GM19452 (cell line): Measurements from ENCODE around the gene HS3ST1.

ENCODE experiments used
- ATAC-seq: cut with Tn5 transposase; IDR thresholded peaks from one replicate; pipeline ENCODE4 v1.9.1; 2021; ENCODE audit not compliant: unreplicated experiment

The HS3ST1 gene

DNA sequence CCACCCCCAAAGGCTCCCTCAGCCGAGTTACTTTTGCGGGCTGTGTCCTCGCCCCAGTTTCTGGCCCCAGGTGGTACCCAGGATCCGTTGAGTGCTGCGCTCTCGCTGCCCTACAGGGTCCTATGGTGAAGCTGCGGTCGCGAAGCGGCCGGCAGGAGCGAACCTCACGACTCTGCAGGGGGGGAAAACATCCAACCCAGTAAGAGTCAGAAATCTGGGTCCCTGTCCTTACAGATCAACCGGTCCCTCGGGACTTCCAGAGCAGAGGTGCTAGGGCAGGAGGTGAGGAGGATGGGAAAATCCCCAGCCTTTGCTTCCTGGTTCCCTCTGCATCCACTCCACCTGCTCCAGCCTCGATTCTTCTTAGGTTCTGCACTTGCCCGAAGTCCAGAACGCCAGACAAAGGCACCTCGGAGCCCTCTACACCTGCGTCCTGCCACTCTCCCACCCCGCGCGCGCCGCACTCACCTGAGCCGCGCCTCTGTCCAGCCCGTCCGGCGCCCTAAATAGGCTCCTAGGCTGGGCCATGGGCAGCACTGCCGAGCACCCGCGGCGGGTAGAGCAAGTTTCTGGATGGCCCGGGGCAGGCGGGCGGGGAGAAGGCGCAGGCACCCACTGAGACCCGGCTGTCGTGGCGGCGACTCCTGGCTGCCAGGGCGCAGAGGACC, at the start of gene HS3ST1:
Gene HS3ST1 (minus strand): TSS at position 664 of the 668 bp plus-strand sequence. CDS start 28,889 bp downstream, outside the sequence.
- ATAC-seq: peak; percentile 36

DNA sequence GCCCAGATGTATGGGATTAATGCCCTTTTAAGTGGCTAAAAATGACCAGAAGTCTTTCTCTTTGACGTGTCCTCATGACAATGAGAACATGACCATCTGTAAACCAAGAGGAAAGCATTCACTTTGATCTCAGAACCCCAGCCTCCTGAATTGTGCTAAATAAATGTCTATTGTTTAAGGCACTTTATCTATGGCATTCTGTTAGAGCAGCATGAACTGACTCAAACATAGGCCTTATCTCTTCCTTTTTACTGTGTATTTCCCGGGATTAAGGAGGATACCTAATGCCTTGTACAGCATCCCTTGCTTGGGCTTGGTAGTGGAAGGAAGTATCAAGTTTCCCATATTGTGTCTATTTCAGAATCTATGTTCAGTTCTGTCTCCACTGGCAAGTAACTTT, 47.2 kb upstream of the HS3ST1 start:
- no peak for ATAC-seq

DNA sequence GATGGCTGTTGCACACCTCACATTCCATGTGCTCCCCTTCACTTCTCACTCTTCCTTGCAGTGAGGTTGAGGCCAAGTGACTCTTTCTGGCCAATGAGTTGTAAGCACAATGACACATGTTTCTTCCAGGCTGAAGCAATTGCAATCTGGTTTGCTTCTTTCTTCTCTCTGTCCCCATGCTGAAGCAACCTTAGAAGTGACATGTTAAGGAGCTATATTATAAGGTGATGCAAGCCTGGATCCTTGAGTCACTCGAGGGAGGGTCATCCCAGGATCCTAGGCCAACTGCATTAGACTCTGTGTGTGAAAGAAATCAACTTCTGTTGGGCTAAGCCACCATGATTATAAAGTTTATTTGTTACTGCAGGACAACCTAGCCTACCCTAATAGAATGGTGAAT, 45.5 kb upstream of the HS3ST1 start:
- ATAC-seq: no peak

DNA sequence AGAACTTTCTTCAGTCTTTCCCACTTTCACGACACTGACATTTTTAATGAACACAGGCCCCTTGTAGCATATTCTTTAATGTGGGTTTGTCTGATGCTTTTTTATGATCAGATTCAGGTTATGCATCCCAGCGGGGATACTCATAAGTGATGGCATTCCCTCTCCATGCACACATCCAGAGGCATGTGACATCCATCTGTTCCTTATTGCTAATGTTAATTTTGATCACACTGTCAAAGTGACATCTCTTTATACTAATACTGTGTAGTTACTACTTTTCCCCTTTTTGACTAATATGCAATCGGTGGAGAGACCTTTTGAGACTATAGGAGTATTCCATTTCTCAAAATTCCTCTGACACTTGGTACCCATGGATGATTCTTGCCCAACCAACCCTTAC, 43.8 kb upstream of the HS3ST1 start:
- ATAC-seq: no peak

DNA sequence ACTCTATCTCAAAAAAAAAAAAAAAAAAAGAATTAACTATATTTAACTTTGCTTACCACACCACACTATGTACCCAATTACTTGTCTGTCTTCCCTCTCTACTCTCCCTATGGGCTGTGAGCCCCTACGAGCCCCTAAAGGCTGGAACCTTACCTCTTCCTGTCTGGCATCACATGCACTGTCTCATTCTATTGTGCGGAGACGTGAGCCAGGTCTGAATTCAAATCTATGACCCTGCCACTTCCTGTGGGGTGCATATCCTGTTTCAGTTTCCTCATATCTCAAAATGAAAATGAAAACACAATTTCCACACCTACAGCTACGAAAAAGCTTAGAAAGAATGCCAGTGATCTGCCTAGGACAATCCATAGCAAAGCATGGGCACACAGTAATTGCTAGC, 42.9 kb upstream of the HS3ST1 start:
- peak; percentile 68 for ATAC-seq

DNA sequence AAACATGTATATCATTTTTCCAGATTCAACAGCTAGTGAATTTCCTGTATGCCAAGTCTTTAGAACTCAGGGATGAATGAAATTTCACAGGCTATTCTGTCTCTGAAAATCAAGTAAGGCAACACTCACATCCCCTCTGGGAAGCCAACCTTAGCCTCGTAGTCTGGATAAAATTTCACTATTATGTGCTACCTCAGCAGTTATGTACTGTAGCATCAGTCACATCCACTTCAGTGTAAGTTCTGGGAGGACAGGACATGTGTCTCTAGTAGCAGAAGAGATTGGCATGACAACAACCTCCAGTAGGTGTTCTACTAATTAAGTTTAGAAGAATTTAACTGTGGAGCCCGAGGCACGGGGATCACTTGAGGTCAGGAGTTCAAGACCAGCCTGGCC, 42.4 kb upstream of the HS3ST1 start:
- ATAC-seq: no peak

DNA sequence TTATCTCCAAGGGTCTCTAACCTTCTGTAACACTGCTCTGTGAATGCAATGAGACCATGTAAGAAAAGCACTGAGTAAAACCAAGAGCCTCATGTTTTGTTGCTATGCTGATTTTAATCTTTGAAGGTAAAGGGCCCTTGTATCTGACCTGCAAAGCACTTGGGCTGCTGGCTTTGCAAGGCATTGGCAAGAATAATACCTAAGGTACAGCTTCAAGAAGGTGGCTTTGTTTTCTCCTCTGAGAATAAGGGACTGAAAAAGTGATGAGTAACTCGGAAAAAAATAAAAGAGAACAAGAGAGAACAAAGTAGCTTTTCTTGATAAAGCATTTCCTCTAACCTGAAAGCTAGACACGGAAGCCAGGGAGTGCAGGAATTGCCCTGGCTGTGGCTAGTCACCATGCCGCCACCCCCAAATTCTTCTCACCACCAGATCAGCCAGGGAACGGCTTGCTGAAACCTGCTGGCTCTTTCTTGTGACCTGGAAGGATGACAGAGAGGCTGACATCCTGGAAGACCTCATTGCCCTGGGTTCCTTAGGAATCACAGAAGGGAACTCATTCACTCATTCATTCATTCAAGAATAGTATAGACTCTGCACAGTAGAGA, 41.8 kb upstream of the HS3ST1 start:
- peak; percentile 53 for ATAC-seq

DNA sequence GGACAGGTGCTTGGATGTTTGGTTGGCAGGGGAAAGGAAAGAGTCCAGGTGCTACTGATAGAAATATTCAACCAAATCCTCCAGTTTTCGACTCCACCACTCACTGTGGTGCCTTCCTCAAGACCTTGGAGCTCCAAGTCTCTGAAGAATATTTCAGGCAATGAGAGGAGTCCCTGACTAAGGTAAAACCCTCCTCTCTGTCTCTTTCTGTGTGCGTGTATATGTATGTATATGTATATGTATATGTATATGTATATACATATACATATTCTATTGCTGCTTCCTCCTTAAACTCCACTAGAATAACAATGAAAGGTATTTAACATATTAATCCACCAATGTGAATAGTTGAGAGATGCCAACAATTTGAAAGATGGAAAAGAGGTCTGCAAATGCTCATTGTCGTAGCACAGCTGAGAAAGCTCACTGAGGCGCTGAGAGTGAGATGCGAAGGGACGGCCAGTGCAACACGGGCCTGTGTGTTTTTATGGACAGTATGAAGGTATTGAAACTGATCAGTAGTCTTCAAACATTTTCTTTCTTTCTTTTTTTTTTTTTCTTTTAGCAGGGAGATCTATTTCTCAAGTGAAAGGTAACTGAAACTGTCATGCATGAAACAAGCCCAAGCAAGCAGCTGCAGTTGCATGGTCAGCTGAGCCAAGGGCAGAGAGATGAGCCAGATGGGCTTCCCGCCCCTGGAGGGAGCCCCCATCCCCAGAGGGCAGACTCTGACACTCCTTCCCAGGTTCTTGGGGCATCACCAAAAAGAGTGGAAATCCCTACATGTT, 41.1 kb upstream of the HS3ST1 start:
- peak; percentile 70 for ATAC-seq

DNA sequence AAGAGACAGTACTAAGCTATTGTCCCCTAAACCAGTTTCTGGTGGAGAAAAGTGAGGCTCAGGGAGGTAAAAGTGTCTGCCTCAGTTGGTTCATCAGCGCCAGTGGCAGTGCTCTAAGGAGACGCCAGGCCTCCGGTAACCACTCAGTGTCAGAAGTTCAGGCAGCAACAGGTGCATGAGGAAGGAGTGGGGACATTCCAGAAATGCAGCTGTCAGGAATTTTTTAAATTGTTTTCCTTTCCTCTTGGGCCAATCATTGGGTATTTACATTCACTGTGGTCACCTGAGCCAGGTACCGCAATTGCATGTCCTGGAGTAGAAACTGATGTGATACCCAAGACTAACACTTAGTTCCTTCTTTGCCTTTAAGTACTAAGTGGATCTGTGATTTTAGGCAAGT, 40.2 kb upstream of the HS3ST1 start:
- no peak for ATAC-seq

DNA sequence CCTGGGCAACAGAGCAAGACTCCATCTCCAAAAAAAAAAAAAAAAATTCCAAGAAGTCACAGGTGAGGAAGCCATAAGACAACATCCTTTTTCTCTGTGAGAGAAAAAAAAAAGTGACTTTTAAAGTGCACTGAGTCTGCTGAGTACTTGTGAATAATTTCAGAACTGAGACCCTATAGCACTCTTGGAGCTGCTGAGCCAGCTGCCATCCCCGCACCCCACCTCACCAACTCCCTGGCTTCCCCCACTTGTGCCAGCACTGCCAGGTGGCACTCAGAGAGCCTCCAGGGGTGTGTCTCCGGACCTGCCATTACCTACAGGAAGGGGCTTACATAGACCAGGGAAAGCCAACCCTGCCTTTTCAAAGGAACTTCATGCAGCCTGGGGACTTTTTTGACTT, 39.2 kb upstream of the HS3ST1 start:
- ATAC-seq: no peak

DNA sequence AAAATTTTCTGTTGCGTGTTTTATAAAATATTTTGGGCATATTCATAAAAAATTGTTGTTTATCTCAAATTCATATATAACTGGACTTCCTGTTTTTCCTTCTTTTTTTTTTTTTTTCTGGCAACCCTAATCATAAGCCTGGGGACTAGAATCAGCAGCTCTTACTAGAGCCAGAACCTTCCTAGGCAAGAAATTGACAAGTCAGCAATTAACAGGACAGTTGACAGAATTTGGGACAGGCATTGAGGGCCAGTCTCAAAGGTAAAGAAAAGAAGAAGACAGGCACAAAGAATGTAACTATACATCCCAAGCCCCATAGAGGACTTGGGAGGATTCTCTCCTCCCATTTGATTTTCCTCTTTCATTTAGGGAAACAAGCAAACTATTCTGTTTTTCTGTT, 35.0 kb upstream of the HS3ST1 start:
- no peak for ATAC-seq

DNA sequence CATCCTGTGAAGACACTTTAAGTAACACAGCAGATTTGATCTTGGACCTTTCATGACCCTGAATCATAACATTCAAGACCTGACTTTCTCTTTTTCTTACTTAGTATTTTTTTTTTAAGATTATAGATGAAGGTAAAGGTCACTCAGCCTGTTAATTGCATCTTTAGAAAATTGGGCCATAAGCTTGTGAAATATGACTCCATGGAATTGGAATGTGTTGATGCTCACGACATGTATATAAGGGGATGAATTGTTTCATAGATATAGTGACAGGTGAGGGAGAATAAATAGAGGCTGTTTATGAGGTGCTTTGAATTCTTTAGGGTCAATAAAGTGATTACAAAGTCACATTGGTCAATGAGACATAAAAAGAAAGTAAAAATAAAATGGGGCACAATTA, 27.7 kb upstream of the HS3ST1 start:
- no peak for ATAC-seq

DNA sequence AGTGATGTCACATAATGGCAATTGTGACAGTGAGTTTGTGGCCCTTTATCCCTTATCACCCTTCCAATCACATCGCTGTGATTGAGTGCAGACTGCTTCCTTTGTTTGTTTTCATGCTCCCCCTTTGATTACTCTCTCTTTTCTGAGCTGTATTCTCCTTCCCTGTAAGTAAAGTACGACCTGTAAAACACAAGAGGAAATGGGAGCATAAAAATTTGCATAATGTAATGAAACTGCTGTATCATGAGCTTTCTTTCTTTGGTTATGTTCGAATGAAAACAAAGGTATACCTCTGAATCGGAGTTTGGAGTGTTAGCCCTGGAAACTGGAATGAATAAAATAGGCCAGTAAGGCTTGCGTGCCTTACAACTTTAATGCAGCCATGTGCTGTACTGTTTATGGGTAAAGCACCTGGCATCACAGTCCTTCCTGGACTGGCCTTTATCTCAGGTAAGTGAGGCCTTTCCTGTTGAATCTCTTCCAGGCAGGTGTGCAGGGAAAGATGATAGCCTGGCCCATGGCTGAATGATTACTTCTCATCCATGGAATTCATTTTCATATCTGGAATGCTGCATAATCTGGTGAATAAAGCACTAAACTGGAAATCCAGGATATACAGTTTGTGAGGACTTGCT, 26.6 kb upstream of the HS3ST1 start:
- no peak for ATAC-seq

DNA sequence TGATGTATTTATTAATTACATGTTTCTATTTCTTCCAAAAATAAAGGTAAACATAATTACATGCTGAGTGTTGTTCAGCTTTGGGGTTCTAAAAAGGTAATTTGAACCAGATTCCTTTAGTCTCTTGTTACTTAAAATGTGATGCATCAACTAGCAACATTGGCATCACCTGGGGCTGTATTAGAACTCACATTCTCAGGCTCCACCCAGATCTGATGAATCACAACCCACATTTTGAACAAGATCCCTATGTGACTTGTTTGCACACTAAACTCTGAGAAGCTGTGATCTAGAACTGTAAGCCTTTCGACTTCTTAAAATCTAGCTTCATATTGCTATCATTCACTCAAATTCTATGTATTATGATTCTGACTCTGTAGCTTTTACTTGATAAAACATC, 23.0 kb upstream of the HS3ST1 start:
- ATAC-seq: no peak

DNA sequence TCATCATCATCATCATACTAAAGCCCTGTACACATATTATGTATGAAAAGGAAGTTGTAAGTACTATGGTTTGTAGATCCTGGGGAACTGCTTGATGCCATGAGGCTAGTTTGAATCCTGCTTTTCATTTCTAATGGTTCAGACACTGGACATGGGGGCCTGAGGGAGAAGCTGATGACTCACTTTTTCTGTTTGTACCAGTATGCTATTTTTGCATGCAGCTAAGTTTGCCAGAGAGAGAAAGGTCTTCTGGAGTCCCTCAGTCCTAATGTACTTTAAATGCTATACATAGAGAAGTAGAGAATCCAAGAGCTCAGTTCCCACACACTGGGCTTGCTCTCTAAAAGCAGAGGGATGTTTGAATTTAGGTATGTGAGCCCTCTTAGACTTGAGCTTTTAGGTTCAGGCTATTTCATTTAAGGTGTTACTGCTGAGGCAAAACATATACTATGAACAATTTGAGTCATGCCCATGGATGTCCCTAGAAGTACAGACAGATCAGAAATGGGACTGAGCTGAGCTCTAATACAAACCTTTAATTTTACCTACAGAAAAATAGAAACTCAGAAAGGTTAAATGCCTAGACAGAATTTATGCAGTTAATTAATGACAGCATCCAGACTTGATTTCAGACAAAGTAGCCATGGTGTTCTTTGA, 17.6 kb upstream of the HS3ST1 start:
- ATAC-seq: no peak

DNA sequence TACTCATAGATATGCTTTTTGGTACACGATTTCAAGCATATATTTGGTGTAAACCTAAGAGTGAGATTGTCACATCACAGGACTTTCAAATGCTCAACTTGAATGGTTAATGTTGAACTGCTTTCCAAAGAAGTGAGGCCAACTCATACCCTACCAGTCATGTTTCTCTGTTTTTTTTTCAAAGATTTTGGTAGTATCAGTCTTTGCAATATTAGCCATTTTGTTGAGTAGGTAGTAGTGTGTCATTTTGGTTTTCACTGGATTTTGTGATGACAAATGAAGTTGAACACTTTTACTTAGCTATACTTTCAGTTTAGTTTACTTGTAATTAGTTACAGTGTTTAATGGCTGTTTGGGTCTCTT, 12.5 kb upstream of the HS3ST1 start:
- no peak for ATAC-seq

DNA sequence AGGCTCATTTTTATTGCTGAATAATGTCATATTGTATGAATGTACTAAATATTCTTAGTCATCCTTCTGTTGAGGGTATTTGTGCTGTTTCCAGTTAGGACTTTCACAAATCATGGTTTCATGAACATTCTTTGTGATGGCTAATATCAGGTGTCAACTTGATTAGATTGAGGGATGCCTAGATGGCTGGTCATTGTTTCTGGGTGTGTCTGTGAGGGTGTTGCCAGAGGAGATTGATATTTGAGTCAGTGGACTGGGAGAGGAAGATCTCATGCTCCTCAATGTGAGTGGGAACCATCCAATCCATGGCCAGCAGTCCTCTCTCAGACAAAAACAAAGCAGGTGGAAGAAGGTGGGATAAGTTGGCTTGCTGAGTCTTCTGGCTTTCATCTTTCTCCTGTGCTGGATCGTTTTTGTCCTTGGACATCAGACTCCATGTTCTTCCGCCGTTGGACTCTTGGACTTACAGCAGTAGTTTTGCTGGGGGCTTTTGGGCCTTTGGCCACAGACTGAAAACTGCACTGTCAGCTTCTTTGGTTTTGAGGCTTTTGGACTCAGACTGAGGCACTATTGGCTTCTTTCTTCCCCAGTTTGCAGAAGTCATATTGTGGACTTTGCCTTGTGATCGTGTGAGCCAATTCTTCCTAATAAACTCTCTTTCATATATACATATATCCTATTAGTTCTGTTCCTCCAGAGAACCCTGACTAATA, 11.9 kb upstream of the HS3ST1 start:
- ATAC-seq: no peak

DNA sequence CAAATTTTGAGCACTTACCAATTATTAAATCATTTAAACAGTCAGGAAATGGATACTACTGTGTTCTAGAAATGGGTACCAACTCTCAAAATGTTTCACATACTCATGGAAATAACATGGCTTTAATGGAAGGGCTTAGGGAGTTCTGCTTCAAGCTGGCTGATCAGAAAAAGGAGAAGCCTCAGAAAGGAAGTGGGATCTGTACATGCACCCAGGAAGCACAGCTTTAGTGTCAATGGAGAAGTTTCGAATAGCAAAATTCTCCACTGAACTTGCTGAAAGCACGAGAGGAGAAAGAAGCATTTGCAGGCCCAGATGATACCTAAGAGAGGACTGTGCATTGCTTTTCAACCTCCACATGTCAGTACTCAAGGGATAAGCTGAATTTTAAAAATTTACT, 11.1 kb upstream of the HS3ST1 start:
- no peak for ATAC-seq

DNA sequence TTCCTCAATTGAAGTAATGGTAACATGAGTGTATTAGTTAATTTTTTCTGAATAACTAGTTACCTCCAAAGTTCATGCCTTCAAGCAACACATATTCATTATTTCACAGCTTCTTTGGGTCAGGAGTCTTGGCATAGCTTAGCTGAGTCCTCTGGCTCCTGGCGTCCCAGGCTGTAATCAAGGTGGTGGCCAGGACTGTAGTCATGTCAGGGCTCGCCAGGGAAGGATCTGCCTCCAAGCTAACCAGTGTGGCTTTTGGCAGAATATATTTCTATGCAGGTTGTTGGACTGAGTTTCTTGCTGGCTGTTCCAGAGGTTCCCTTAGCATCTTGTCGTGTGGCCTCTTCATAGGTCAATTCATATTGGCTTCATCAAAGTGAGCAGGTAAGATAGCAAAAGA, 10.0 kb upstream of the HS3ST1 start:
- no peak for ATAC-seq

DNA sequence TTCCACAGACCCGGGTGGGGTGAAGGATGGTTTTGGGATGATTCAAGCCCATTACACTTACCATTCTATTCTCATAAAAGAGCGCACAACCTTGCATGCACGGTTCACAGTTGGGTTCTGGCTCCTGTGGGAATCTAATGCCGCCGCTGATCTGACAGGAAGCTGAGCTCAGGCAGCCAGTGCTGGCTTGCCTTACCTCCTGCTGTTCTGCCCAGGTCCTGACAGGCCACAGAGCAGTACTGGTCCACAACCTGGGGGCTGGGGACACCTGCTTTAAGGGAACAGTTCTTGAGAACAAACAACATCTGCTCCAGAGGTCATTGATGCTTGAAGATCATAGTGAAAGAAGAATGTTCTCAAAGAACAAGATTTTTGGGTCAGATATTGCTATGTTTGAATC, 8.0 kb upstream of the HS3ST1 start:
- peak; percentile 54 for ATAC-seq

DNA sequence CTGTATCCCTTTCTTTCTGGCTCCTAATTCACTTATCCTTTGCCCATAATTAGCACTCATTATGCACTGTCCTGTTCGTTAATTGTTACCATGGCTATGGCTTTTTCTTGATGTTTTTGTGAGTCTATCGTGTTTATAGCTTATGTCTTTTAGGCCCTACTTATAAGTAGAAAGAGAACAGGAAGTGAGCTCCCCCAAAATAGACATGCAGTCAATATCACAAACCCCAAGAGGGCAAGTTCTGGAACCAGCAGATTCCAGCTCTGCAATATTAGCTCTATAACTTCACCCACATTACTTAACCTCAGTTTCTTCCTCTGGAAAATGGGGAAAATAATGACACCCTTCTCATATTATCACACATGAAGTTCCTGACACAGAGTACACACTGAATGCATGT, 7.4 kb upstream of the HS3ST1 start:
- peak; percentile 46 for ATAC-seq
